K562 (cell line): ENCODE measurements around the gene CCNL1. TPM values are rescaled to one million over a fixed set of nuclear protein-coding genes. Genes with fewer than 3 reads are reported as not detected.

Experiments used
- ATAC-seq: fragments of 200-7000 bp; cut with Tn5 transposase; 3 replicates; pipeline ENCODE4 v1.9.1; 2020; ENCODE audit warnings: moderate library complexity
- BruUV-seq: library from RNA; stranded (reverse); fragments of 400-500 nt; replicated peaks from 2 replicates; lab custom pipeline; 2021; lab: Mats Ljungman, UMichigan
- CTCF ChIA-PET: fragments of 300-600 bp; formaldehyde crosslinking; extraction: SDS; loops from one replicate; lab custom pipeline; 2021; ENCODE audit warnings: low intra/inter-chr PET ratio; lab: Yijun Ruan, JAX
- POLR2A ChIA-PET: fragments of 300-600, 350-650 bp; sonication (Branson Sonifier 250); formaldehyde crosslinking; extraction: SDS; loops from one replicate; lab custom pipeline; 2021; ENCODE audit warnings: antibody characterized with exemption, inconsistent platforms; lab: Yijun Ruan, JAX
- DNase-seq, 4 experiments: peaks; one replicate each; pipeline versions ENCODE4 v3.0.0 to v3.0.0-alpha.2; 2011 to 2018; ENCODE audit warnings: low spot score in 3 of 4, mixed read lengths in 3 of 4; ENCODE audit errors: extremely low read depth in 1 of 4
- FAIRE-seq: peaks from 2 replicates; lab custom pipeline; 2011; peaks lifted over from hg19 to GRCh38; lab: Jason Lieb, UNC
- H2AFZ ChIP-seq: 2 replicates; pipeline ENCODE4 v1.6.0; 2011; ENCODE audit warnings: low read depth, low read length, control low read depth, inconsistent platforms
- H3K27ac ChIP-seq: fragments of 200-600 bp; 3 replicates; pipeline ENCODE4 v1.8.0; 2011; ENCODE audit warnings: low read depth, mild to moderate bottlenecking, control low read depth, inconsistent platforms, low read length, moderate library complexity, mixed read lengths; ENCODE audit errors: extremely low read depth
- H3K27me3 ChIP-seq, 2 experiments: fragments of 300-600 bp in 1 of 2; 2 replicates in 1 of 2; 3 replicates in 1 of 2; pipeline versions ENCODE4 v1.6.0 to v1.8.0; 2011; ENCODE audit warnings: inconsistent platforms in 2 of 2, low read length in 2 of 2, mild to moderate bottlenecking in 1 of 2, mixed read lengths in 1 of 2, moderate library complexity in 1 of 2; ENCODE audit not compliant: control insufficient read depth in 2 of 2, insufficient read depth in 2 of 2
- H3K36me3 ChIP-seq: fragments of 300-600 bp; 3 replicates; pipeline ENCODE4 v1.8.0; 2011; ENCODE audit warnings: mild to moderate bottlenecking, low read length, inconsistent platforms; ENCODE audit not compliant: control insufficient read depth, insufficient read depth
- H3K4me1 ChIP-seq, 2 experiments: fragments of 200-600 bp in 1 of 2; replicated peaks in 1 of 2; 2 replicates in 1 of 2; 3 replicates in 1 of 2; pipeline versions ENCODE4 v1.5.1 to v1.8.0; 2011; ENCODE audit warnings: inconsistent platforms in 2 of 2, low read length in 2 of 2, mild to moderate bottlenecking in 1 of 2, mixed read lengths in 1 of 2, moderate library complexity in 1 of 2; ENCODE audit not compliant: control insufficient read depth in 2 of 2, insufficient read depth in 2 of 2
- H3K4me2 ChIP-seq: 2 replicates; pipeline ENCODE4 v1.6.1; 2011; ENCODE audit warnings: low read length, control low read depth, inconsistent platforms, mixed read lengths; ENCODE audit not compliant: insufficient read depth
- H3K4me3 ChIP-seq: fragments of 200-600 bp; sonication (generic), shearing (Covaris generic); 2 replicates; pipeline ENCODE4 v1.5.1; 2016; ENCODE audit warnings: control low read depth, inconsistent platforms
- H3K79me2 ChIP-seq: fragments of 200-600 bp; 3 replicates; pipeline ENCODE4 v1.8.0; 2011; ENCODE audit warnings: low read length, inconsistent platforms; ENCODE audit not compliant: control insufficient read depth, insufficient read depth
- H3K9ac ChIP-seq, 2 experiments: 2 replicates each; pipeline versions ENCODE4 v1.6.0 to v1.6.1; 2011; ENCODE audit warnings: low read depth in 2 of 2, low read length in 2 of 2, control low read depth in 1 of 2, inconsistent platforms in 1 of 2, mild to moderate bottlenecking in 1 of 2, mixed read lengths in 1 of 2; ENCODE audit not compliant: insufficient read depth in 1 of 2
- H3K9me1 ChIP-seq: one replicate; pipeline ENCODE4 v1.6.0; 2011; ENCODE audit warnings: inconsistent platforms, mild to moderate bottlenecking, low read length, moderate library complexity; ENCODE audit not compliant: control insufficient read depth, insufficient read depth
- H3K9me3 ChIP-seq: replicated peaks from 2 replicates; pipeline ENCODE4 v1.5.1; 2011; ENCODE audit warnings: low read depth, low read length, inconsistent platforms; ENCODE audit not compliant: control insufficient read depth, insufficient read depth
- H4K20me1 ChIP-seq: replicated peaks from 2 replicates; pipeline ENCODE4 v1.6.1; 2011; ENCODE audit warnings: low read length, inconsistent platforms, mixed read lengths; ENCODE audit not compliant: control insufficient read depth, insufficient read depth
- GATAD2B ChIP-seq: fragments of 450-650 bp; IDR thresholded peaks from 2 replicates; pipeline ENCODE4 v1.6.1; 2017; ENCODE audit warnings: mild to moderate bottlenecking, borderline replicate concordance
- IFI16 ChIP-seq: fragments of 250-450 bp; sonication (Bioruptor Pico); IDR thresholded peaks from 2 replicates; pipeline ENCODE4 v2.1.2; 2022; ENCODE audit warnings: mild to moderate bottlenecking, inconsistent platforms
- MYBL2 ChIP-seq, 2 experiments: fragments of 450-650 bp in 1 of 2; sonication (generic) in 1 of 2; formaldehyde crosslinking in 1 of 2; IDR thresholded peaks; 2 replicates each; pipeline versions ENCODE4 v1.6.1 to v1.8.1; 2017 to 2022; ENCODE audit warnings: borderline replicate concordance in 1 of 2, inconsistent platforms in 1 of 2, low read depth in 1 of 2, mild to moderate bottlenecking in 1 of 2, missing genetic modification reagents in 1 of 2, moderate library complexity in 1 of 2
- POLR2G ChIP-seq: fragments of 200-400 bp; formaldehyde crosslinking; IDR thresholded peaks from 2 replicates; pipeline ENCODE4 v1.6.1; 2017; ENCODE audit warnings: low read depth, mild to moderate bottlenecking, antibody characterized with exemption, low read length, moderate library complexity
- SMARCE1 ChIP-seq: fragments of 450-650 bp; IDR thresholded peaks from 2 replicates; pipeline ENCODE4 v1.7.1; 2016; ENCODE audit warnings: mild to moderate bottlenecking
- SRSF1 ChIP-seq: fragments of 200-400 bp; formaldehyde crosslinking; IDR thresholded peaks from 2 replicates; pipeline ENCODE4 v1.6.1; 2017; ENCODE audit warnings: mild to moderate bottlenecking, low read depth, low read length, moderate library complexity
- STAT6 ChIP-seq: sonication (generic); formaldehyde crosslinking; IDR thresholded peaks from 2 replicates; pipeline ENCODE4 v1.8.1; 2023; ENCODE audit warnings: mild to moderate bottlenecking, missing genetic modification reagents
- TAF1 ChIP-seq: IDR thresholded peaks from 2 replicates; pipeline ENCODE4 v1.6.1; 2011; ENCODE audit warnings: mild to moderate bottlenecking, low read length, moderate library complexity; ENCODE audit not compliant: insufficient read depth, control insufficient read depth, severe bottlenecking; ENCODE audit errors: extremely low read depth
- TBP ChIP-seq: optimal IDR thresholded peaks from 2 replicates; pipeline ENCODE3; 2011; ENCODE audit warnings: low read depth, low read length, improper control_type of control experiment
- U2AF1 ChIP-seq: fragments of 200-400 bp; formaldehyde crosslinking; optimal IDR thresholded peaks from 2 replicates; pipeline ENCODE3; 2017; ENCODE audit warnings: mild to moderate bottlenecking, low read depth, low read length, moderate library complexity
- ZNF551 ChIP-seq: fragments of 250-450 bp; sonication (Bioruptor Pico); IDR thresholded peaks from 2 replicates; pipeline ENCODE4 v1.5.0; 2021; ENCODE audit warnings: mild to moderate bottlenecking, moderate library complexity
- ZNF668 ChIP-seq: fragments of 250-450 bp; sonication (Bioruptor Pico); IDR thresholded peaks from 2 replicates; pipeline ENCODE4 v1.8.0; 2022; ENCODE audit warnings: mild to moderate bottlenecking, inconsistent platforms
- ZNF740 ChIP-seq, 3 experiments: fragments of 200-800 bp in 1 of 3; sonication (Bioruptor generic) in 1 of 3; sonication (generic) in 1 of 3; formaldehyde crosslinking in 1 of 3; IDR thresholded peaks; 2 replicates each; pipeline versions ENCODE4 v1.6.1 to v1.8.0; 2016 to 2022; ENCODE audit warnings: mild to moderate bottlenecking in 2 of 3, missing compliant biosample characterization in 2 of 3, missing genetic modification characterization in 2 of 3, missing genetic modification reagents in 1 of 3
- WGBS: fragments of 100-300 bp; shearing (Covaris generic); methylation state at CpG from one replicate; pipeline ENCODE4 v1.1.6; 2016; ENCODE audit warnings: low coverage, mixed read lengths; ENCODE audit not compliant: insufficient coverage; ENCODE audit errors: missing lambda C conversion rate; 5-methylcytosine and 5-hydroxymethylcytosine counted together
- in situ Hi-C: fragments of 300-500 bp; cut with MboI; formaldehyde crosslinking; loops from 4 replicates; pipeline ENCODE4 v1.15.0; 2018; ENCODE audit warnings: inconsistent platforms, mixed read lengths
- intact Hi-C: fragments of 100-400 bp; cut with micrococcal nuclease; formaldehyde crosslinking; loops from 2 replicates; pipeline ENCODE4 v1.14.2; 2022
- polyA plus RNA-seq, 8 experiments: library from polyadenylated mRNA; depleted of rRNA in 4 of 8; stranded (reverse) in 5 of 8; unstranded in 3 of 8; fragments of >200 nt; fragmentation: Nextera tagmentation in 2 of 8; fragmentation: Illumina TruSeq in 1 of 8; extraction: Ambion mirVana in 2 of 8; extraction: Trizol in 1 of 8; gene quantifications; 2 replicates each; pipeline versions ENCODE4 v1.2.1 to v1.2.3, GENCODE V29; 2011 to 2014; ENCODE audit warnings: inconsistent platforms in 1 of 8, missing spikeins in 1 of 8
- total RNA-seq, 7 experiments: library from RNA; depleted of rRNA in 6 of 7; stranded (reverse); fragments of >200 nt in 6 of 7; fragmentation: Illumina TruSeq in 2 of 7; extraction: Trizol in 2 of 7; gene quantifications; 2 replicates each; pipeline versions ENCODE4 v1.2.1 to v1.2.3, GENCODE V29; 2011 to 2021; ENCODE audit warnings: low replicate concordance in 1 of 7
- TF ChIP-seq, protein P1 (sequence below): IDR thresholded peaks from 2 replicates; pipeline ENCODE4 v1.6.1; 2012; ENCODE audit warnings: low read depth, low read length, improper control_type of control experiment, borderline replicate concordance

CCNL1 gene
- total and polyA plus RNA-seq, 9 of the 15 experiments (the other 6 are each of a cell fraction or from before 2014, with no cell fraction given), result 16.1 to 186 (median 132) TPM

DNA sequence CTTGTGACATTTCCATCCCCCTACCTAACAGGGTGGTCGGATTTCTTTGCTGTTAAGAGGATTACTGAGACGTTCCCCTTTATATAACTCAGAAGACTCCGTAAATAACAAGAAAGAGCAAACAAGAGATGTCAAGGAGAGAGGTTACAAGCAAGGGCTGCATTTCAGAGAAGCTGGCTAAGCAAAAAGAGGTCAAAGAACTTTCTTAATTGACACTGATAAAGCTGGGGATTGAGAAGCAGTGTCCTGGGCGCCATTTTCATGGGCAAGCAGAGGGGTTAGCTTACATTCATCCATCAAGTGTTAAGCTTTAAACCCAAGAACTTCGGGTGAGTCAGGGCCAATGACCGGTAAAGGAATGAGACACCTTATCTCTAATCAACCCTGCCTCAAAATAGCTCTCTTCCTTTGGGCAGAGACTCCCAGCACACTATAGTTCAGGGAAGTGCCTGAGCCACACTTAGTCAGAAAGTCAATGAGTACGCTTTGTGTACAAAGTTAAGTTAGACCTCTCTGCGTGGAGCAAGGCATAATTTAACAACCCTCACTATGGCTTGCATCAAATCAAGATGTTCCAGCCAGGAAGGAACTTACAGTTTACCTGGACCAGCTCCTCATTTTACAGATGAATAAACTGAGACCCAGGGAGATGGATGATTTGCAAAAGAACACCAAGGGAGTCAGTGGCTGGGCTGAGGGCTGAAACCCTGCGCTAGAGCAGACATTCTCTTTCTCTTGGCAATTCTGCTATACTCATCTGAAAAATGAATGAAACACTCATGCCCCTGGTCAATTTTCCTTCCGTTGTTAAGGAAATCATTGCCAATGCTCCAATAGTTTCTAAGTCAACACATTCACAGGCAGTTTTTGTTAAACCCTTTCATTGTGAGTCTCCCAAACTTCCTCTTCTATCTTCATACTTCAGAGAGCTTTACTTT lies 44.6 kb downstream of the CCNL1 start:
- ChIA-PET POLR2A (interaction anchor here (0.6 to 3.8 kb wide), 9 partner anchors 8 to 430 kb away, joined by 3 to 23 read pairs (median 4); no protein-coding TSS in a partner anchor), CTCF (no interaction called here)
- H4K20me1 ChIP-seq, result no peaks in the 10 kb centered on the region
- H3K4me2 ChIP-seq, result peak overlapping the region; percentile 72
- H3K36me3 ChIP-seq, result no peaks in the 10 kb centered on the region
- 5% methylated on average over 10 of the region's 10 CpGs for WGBS
- peak overlapping the region; percentile 92 for H2AFZ ChIP-seq
- peak; percentile 92 for FAIRE-seq
- H3K79me2 ChIP-seq, result no peaks in the 10 kb centered on the region
- H3K4me1 ChIP-seq, result peaks cover 36 to 86% of the 10 kb centered on the region in 2 experiments
- in situ Hi-C loops, result no loop called here
- no peaks in the 10 kb centered on the region for H3K27me3 ChIP-seq
- DNase-seq, result peak; percentile 29 to 85 (median 50)
- BruUV-seq, result no TSS peak
- ATAC-seq, result peak; percentile 49
- no peak overlapping the region for H3K4me3 ChIP-seq
- intact Hi-C loops, result loop anchor here (2.0 kb wide), 2 partner anchors 15 to 27 kb away; no protein-coding TSS in a partner anchor
- no peaks in the 10 kb centered on the region for H3K9me1 ChIP-seq
- peak overlapping the region; percentile 27 to 31; a peak in 3 of 4 replicates for H3K9ac ChIP-seq
- peak overlapping the region; percentile 78 for H3K27ac ChIP-seq
- H3K9me3 ChIP-seq, result peaks cover 5% of the 10 kb centered on the region; the same call in 1 of the 2 replicates
- no peak for TF ChIP-seq ZNF551 (CRISPR knock-in tag)
- TF ChIP-seq IFI16 (CRISPR knock-in tag), result no peak
- TF ChIP-seq TAF1, result no peak
- TF ChIP-seq STAT6 (CRISPR knock-in tag), result no peak
- no peak for TF ChIP-seq MYBL2 (IDR thresholded peaks at IDR 0.05; ENCODE audit: low read depth)
- no peak for TF ChIP-seq MYBL2 (CRISPR knock-in tag; IDR thresholded peaks at IDR 0.05; ENCODE audit: borderline replicate concordance)
- no peak for TF ChIP-seq ZNF740 (CRISPR knock-in tag; IDR thresholded peaks at IDR 0.05)
- no peak for TF ChIP-seq ZNF740 (tag; IDR thresholded peaks at IDR 0.05)
- no peak for TF ChIP-seq SRSF1
- no peak for TF ChIP-seq U2AF1
- peak; percentile 59; the same call in 1 of the 2 replicates for TF ChIP-seq SMARCE1
- TF ChIP-seq GATAD2B, result no peak
- TF ChIP-seq TBP, result peak; percentile 29
- TF ChIP-seq ZNF668, result no peak
- TF ChIP-seq, protein P1, sequence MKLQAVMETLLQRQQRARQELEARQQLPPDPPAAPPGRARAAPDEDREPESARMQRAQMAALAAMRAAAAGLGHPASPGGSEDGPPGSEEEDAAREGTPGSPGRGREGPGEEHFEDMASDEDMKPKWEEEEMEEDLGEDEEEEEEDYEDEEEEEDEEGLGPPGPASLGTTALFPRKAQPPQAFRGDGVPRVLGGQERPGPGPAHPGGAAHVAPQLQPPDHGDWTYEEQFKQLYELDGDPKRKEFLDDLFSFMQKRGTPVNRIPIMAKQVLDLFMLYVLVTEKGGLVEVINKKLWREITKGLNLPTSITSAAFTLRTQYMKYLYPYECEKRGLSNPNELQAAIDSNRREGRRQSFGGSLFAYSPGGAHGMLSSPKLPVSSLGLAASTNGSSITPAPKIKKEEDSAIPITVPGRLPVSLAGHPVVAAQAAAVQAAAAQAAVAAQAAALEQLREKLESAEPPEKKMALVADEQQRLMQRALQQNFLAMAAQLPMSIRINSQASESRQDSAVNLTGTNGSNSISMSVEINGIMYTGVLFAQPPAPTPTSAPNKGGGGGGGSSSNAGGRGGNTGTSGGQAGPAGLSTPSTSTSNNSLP, result no peak
- no peak for TF ChIP-seq POLR2G
